ENCODE measurements around the gene PRRC2C. TPM values are rescaled to one million over a fixed set of nuclear protein-coding genes. Genes with fewer than 3 reads are reported as not detected.
"Not testable (repeated sequence)": the region's sequence is repeated elsewhere in the genome, so short reads cannot be mapped to it uniquely, and the experiment has no call there.

PRRC2C gene
- total RNA-seq, 1 experiment from 2014 or later, result 55.9 TPM

DNA sequence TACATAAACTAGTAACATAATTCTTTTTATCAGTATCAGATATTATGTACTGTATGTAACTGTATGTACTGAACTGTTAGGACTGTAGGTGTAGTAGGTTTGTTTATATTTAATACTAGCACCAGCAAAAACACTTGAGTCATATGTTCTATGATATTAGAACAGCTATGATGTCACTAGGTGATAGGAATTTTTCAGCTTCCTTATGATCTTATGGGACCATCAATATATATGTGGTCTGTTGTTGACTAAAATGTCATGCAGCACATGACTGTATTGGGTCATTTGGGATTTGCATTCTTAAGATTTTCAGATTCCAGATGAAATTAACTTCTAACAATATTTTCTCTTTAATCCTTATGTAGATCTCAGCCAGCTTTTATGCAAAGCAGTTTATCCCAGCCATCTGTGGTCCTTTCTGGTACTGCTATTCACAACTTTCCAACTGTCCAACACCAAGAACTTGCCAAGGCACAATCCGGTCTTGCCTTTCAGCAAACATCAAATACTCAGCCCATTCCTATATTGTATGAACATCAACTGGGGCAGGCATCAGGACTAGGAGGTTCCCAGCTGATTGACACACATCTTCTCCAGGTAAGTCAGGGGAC is 98.4 kb downstream of the PRRC2C start:
- DNase-seq (ENCODE audit: low read depth), result no peak

DNA sequence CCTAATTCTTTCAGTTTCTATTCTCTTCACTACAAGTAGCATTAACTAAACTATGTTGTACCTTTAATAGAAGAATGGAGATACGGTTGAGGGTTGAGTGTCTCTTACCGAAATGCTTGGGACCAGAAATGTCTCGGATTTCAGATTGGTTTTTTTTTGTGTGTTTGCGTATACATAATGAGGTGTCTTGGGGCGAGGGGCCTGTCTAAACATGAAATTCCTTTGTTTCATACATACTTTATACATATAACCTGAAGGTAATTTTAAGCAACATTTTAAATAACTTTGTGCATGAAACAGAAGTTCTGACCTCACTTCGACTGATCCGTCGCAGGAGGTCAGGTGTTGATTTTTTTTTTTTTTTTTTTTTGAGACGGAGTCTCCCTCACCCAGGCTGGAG is 100.4 kb downstream of the PRRC2C start:
- DNase-seq (ENCODE audit: low read depth), result no peak

DNA sequence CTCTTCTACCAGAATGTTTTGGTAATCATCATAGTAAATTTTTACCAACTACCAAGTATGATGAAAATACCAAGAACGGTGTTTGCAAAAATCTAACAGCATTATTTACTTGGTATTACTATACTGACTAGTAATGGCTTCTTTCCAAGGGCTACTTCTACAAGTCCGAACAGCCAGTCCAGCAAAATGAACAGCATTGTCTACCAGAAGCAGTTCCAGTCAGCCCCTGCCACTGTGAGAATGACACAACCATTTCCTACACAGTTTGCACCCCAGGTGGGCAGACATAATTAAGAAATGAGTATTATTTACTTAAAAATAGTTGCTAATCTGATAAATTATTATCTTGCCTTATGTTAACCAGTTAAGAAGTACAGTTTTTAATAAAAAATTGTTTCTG is 102.9 kb downstream of the PRRC2C start:
- DNase-seq (ENCODE audit: low read depth), result no peak

DNA sequence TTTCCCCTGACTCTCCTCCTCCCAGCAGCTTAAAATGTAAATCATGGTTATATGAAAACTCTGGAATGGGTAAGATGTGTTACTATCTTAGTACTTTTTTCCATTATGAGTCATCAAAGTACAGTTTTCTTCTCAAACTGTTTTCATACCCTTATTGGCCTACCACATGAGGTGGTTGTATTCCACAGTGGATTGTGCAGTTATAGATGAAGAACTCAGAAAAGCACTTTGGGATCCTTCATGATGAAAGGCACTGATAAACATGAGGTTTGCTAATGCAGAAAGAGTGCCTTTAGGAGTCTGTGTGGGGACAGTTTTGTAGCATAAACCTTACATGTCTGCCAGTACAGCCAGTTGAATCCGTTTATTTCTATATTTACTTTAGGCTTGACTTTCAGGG is 104.7 kb downstream of the PRRC2C start:
- peak; percentile 27 for DNase-seq (ENCODE audit: low read depth)

DNA sequence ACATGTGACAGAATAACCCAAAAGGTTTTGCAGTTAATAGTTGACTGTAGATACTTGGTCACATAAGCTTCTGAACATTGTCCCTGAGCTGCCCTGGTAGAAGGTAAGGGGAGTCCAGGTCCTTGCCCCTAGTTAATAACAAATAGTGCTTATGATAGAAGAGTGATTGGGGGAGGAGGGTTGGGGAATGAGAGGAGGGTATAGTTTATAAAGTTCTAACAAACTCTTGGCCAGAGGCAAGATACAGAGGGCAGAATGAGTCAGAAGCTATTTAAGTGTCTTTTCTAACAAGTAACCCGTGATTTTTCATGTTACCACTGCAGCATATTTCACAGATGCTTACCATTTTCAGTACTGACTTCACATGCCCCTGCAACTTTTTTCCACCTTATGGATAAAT is 110.0 kb downstream of the PRRC2C start:
- peak; percentile 66 for DNase-seq (ENCODE audit: low read depth)

DNA sequence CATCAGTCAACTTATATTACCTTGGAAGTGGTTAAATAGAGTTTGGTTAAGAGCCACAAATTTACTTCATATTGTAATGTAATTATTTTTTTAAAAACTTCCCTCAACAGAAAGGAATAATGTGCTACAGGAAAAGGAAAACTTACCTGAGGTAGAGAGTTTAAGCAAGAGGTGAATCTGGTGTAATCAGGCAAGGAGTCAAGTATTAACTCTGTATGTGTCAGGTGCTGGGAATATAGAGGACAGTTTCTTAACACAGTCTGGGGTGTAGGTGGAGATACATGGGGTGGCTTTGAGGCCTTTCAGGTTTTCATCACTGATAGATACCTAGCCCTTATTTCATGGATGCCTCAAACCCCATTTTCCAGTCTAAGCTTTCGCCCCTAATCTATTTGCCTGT is 110.8 kb downstream of the PRRC2C start:
- DNase-seq (ENCODE audit: low read depth), result no peak

DNA sequence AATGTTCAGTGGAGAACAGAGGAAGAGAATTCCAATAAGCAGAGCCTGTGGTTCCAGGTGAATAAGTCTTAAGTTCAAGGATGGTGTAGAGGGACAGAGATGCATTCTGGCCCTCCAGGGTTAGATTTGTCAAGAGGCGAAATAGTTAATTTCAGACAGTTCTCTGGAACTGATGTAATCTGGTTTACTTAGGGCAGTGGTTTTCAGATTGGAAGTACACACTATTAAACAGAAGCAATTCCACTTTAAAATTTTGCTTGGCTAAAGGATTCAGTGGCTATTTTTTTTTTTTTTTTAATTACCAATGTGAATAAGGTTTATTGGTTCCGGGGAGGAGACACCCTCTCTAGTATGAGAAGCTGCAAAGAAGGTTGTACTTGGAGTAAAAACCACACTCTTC is 111.4 kb downstream of the PRRC2C start:
- no peak for DNase-seq (ENCODE audit: low read depth)

DNA sequence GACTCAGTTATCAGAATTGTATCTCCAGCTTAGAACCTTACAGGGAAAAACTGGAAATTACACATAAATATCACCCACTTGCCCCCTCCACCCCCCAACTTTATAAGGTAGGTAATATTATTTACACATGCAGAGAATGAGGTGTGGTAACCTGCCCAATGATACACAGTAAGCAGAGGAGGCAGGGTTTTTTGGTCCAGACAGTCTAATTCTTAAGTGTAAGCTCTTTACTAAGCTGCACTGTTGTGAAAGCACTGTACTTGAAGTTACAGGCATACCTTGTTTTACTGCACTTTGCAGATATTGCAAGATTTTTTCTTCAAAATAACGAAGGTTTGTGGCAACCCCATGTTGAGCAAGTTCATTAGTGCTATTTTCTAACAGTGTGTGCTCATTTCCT is 111.9 kb downstream of the PRRC2C start:
- DNase-seq (ENCODE audit: low read depth), result no peak

DNA sequence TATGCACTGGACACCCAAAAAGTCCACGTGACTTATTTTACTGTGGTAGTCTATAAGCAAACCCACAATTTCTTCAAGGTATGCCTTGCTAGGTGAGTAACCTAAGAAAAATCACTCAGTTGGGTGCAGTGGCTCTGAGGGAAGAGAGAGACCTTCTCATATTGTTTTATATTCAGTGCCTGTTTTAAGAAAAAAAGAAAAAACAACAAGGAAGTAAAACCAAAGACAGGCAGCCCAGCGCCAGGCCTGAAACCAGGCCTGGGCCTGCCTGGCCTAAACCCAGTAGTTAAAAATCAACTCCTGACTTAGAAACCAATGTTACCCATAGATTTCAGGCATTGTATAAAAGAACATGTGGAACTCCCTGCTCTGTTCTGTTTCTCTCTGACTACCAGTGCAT is 115.0 kb downstream of the PRRC2C start:
- not testable (repeated sequence) for DNase-seq (ENCODE audit: low read depth)

DNA sequence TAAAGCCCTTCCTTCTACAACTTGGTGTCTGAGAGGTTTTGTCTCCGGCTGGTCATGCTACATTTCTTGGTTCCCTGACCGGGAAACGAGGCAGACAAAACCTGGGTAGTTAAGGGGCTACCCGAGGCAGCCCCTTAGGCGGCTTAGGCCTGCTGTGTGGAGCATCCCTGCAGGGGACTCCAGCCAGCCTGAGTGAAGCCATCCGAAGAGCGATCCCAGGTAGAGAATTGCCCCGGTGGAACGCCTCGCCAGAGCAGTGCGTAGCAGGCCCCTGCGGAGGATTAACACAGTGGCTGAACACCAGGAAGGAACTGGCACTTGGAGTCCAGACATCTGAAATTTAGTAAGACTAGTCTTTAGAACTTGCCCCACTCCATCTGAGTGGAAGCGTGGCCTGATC is 115.5 kb downstream of the PRRC2C start:
- DNase-seq (ENCODE audit: low read depth), result no peak

DNA sequence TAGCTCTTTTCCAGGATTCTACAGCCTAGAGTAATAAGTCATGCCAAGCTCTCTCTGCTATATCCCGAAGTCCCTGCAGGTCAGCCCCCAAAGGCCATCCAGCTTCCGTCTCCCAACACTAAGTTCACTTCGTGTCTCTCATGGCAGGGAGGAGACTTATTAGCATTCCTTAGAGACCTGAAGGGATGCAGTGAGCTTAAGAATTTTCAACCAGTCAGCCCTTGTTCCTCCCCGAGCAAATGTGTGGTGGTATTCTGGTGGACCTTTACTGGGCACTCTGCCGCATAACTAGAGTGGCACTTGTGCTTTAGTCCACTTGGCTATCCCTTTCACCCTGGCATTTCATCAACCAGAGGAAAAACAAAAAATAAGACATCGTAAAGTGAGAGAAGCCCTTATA is 117.7 kb downstream of the PRRC2C start:
- not testable (repeated sequence) for DNase-seq (ENCODE audit: low read depth)

DNA sequence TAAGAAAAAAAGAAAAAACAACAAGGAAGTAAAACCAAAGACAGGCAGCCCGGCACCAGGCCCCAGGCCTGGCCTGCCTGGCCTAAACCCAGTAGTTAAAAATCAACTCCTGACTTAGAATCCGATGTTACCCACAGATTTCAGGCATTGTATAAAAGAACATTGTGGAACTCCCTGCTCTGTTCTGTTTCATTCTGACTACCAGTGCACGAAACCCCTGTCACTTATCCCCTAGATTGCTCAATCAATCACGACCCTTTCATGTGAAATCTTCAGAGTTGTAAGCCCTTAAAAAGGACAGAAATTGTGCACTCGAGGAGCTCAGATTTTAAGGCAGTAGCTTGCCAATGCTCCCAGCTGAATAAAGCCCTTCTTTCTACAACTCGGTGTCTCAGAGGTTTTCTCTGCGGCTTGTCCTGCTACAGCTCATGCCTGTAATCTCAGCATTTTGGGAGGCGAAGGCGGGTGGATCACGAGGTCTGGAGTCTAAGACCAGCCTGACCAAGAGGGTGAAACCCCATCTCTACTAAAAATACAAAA is 121.1 kb downstream of the PRRC2C start:
- DNase-seq (ENCODE audit: low read depth), result no peak

DNA sequence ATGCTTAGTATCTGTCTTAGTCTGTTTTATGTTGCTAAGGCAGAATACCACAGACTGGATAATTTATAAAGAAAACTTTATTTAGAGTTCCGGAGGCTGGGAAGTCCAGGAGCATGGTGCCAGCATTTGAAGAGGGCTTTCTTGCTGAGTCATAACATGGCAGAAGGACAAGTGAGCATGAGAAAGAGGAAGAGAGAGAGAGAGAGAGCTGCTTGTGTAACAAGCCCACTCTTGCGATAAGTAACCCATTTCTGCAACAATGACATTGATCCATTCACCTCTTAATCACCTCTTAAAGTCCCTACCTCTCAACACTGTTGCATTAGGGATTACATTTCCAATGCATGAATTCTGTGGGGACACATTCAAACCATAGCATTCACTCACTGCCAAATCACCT is 125.1 kb downstream of the PRRC2C start:
- DNase-seq (ENCODE audit: low read depth), result peak; percentile 39

DNA sequence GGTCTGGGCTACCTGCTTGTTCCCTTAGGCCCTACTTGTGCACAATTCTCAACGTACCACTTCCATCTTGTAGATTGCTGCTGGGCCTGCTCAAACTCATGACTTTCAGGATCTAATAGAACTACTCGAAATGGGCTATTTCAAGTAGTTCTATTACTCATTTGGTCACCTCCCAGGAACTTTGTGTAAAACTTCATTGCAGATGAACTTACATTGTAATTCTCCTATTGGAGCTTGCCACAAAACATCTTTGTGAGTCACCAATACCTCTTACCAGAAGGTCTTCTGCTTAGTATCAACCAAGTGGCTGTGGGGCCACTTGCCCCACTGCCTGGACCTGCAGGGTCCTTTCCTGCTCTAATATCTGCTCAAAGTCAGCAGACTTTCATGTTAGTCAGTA is 126.0 kb downstream of the PRRC2C start:
- peak; percentile 45 for DNase-seq (ENCODE audit: low read depth)

DNA sequence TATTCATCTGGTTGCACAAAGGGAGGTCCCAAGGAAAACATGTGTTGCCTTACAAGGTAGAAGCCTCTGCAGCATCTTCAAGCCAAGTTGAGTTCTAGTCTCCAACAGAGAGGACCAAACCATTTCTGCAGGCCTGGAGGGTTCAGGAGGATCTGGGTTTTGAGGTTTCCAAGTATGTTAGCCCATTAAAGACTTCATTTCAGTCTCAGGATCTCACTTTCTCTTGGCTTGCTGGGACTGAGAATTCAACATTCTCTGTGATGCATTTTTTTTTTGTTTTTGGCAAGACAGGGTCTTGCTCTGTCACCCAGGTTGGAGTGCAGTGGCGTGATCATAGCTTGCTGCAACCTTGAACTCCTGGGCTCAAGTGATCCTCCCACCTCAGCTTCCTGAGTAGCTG is 128.0 kb downstream of the PRRC2C start:
- DNase-seq (ENCODE audit: low read depth), result no peak

DNA sequence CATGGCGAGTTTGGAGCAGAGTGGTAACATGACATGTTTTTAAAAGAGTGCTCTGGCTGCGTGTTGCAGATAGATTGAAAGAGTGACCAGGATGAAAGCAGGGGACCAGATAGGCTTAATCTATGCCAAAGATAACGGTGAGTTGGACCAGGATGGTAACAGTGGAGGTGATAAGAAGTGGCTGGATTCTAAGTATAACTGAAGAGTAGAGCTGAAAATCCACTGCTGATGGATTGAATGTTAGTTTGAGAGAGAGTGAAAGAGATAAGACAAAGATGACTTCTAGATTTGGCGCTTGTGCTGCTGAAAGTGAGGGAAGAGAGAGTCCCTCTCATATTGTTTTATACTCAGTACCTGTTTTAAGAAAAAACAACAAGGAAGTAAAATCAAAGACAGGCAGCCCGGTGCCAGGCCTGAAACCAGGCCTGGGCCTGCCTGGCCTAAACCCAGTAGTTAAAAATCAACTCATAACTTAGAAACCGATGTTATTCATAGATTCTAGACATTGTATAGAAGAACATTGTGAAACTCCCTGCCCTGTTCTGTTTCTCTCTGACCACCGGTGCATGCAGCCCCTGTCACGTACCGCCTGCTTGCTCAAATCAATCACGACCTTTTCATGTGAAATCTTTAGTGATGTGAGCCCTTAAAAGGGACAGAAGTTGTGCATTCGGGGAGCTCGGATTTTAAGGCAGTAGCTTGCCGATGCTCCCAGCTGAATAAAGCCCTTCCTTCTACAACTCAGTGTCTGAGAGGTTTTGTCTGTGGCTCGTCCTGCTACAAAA is 130.0 kb downstream of the PRRC2C start:
- not testable (repeated sequence) for DNase-seq (ENCODE audit: low read depth)

DNA sequence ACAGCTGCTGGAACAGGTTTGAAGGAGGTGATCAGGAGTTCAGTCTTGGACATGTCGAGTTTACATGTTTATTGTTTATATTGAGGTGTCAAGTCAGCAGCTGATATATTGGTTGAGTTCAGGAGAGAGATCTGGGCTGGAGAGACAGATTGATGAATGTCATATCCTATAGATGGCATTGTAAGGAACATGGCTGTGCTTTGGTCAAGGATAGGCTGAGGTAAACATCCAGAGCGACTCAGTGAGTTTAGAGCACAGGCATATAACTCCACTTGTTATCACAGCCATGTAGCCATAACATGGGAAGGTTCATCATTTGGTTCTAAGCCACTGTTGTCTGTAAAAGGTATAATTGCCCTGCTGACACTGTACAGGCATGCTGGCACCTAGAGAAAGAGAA is 131.3 kb downstream of the PRRC2C start:
- DNase-seq (ENCODE audit: low read depth), result no peak

DNA sequence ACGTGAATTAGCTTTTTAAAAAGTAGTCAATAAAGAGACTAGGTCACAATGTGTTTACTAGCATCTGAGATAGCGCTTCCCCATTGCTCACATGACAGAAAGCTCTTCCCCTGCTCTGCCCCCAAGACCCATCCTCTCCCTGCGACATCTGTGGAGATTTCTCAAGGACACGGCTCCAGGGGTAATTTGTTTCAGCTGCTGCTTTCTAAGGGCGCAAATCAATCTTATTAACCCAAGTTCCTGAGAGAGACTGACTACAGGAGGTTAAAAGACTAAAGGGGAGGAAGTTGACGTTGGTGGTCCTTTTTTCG is 136.8 kb downstream of the PRRC2C start, which contains the start of gene MYOCOS:
TSS of gene MYOCOS (plus strand) at position 92 of the 311 bp plus-strand sequence. CDS start 1,641 bp downstream, outside the sequence.
- no peak for DNase-seq (ENCODE audit: low read depth)

DNA sequence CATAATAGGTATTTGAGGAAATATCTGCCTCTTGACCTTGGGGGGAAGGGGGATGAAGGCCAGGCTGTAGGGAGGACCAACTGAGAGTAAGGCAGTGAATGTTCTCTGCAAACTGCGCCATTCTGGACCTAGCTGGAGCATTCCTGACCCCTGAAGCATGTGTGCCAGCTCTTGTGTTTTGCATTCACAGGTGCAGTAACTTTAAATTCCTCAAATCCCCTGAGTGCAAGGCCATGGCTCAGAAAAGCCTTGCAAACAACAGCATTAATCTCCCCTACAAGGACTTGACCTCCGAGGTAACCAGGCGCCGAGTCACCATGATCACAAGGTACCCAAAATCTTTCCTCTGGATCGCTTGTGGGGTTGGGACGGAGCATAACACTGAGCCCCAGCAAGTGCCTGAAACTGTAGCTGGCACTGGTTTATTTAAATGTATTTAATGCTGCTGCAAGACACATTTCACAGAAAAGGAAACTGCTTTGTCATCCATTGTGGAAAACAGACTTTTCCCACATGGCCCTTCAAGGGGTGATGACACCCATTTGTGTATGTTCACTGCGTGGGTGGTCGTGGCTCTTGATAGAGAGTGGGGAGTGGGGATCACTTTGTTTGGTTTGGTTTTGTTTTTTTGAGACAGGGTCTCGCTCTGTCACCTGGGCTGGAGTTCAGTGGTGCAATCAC is 138.5 kb downstream of the PRRC2C start:
- no peak for DNase-seq (ENCODE audit: low read depth)

DNA sequence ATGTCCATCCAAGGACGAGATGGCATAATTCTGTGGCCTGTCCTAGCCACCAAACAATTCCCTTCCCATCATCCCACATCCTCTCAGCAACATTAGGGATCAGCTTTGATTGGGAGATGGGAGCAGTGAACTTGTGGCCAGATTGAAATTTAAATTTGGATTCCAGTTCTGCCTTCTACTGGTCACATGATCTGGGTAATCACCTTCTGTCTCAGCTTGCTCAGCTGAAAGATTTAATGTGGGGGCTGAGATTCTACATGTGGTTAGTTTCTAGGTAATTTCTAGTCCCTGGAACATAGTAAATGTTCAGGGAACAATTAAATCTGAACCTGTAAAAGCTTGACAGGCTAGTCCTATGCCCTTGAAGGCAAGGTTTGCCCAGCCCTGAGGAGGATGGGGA is 139.9 kb downstream of the PRRC2C start:
- DNase-seq (ENCODE audit: low read depth), result no peak

DNA sequence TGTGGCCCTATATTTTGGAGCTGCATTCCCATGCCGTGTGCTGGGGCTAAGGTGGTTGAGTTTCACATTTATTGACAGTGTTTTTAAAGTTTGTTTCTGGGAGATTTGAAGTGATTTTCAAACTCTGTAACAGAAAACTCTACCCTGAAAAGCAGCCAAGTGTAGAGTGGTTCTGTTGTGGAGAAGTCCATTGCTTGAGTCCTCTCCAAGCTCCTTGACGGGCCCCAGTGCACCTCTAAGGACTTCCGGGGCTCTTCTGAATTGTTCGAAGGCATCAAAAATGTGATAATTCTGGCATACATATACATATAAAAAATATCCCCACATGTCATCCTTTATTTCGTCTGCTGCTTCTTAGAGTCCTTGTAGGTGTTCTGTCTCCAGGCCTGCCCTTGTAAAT is 141.7 kb downstream of the PRRC2C start:
- no peak for DNase-seq (ENCODE audit: low read depth)

DNA sequence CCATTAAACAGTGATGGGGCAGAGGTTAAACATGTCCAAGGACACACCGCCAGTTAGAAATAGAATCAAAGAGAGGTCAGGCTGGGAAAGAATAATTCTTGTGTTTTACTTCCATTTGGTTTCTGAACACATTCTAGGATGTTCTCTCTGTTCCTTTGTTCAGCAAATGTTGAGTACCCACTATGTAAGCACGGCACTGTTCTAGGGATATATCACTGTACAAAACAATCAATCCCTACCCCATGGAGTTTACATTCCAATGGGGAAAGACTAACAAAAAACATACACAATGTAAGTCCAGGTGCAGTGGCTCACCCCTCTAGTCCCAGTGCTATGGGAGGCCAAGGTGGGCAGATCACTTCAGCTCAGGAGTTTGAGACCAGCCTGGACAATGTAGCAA is 142.9 kb downstream of the PRRC2C start:
- no peak for DNase-seq (ENCODE audit: low read depth)

DNA sequence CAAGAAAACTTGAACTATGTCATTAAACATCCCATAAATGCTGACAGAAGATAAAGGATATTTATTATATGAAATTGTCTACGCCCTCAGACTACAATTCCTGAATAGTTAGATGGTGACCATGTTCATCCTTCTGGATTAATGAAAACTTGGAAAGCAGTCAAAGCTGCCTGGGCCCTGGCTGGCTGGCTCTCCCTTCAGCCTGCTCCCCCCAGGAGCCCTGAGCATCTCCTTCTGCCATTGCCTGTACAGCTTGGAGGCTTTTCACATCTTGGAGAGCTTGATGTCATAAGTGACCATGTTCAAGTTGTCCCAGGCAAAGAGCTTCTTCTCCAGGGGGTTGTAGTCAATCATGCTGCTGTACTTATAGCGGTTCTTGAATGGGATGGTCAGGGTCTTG is 150.3 kb downstream of the PRRC2C start:
- DNase-seq (ENCODE audit: low read depth), result no peak
